GM12864 (cell line): Measurements from ENCODE around the gene SH3RF2.

ENCODE experiments used
- DNase-seq: peaks from one replicate; pipeline ENCODE4 v3.0.0-alpha.2; 2011; ENCODE audit warnings: low read depth
- H3K4me3 ChIP-seq: 2 replicates; pipeline ENCODE4 v1.5.1; 2011; ENCODE audit warnings: mild to moderate bottlenecking, low read depth, low read length, control low read depth
- CTCF ChIP-seq: IDR thresholded peaks from 2 replicates; pipeline ENCODE4 v1.5.1; 2011; ENCODE audit warnings: low read depth, mild to moderate bottlenecking, moderate library complexity, low read length, control low read depth, inconsistent platforms; ENCODE audit errors: missing control alignments

SH3RF2 gene

GRCh38 chr5:145969714-145970092 lies 33.3 kb downstream of the SH3RF2 start:
- no peak for DNase-seq
- no peak overlapping the region for H3K4me3 ChIP-seq
- TF ChIP-seq CTCF, result no peak

- no peak overlapping the region for H3K4me3 ChIP-seq
- DNase-seq, result no peak
- TF ChIP-seq CTCF, result no peak
These were observed 34.7 kb downstream of the SH3RF2 start for GRCh38 chr5:145971108-145971507.

GRCh38 chr5:145971701-145972100 lies 35.3 kb downstream of the SH3RF2 start:
- DNase-seq, result no peak
- TF ChIP-seq CTCF, result no peak
- H3K4me3 ChIP-seq, result no peak overlapping the region

GRCh38 chr5:145975001-145975360 lies 38.6 kb downstream of the SH3RF2 start:
- no peak for DNase-seq
- TF ChIP-seq CTCF, result no peak
- H3K4me3 ChIP-seq, result no peak overlapping the region

- no peak for DNase-seq
- no peak for TF ChIP-seq CTCF
These were observed 39.1 kb downstream of the SH3RF2 start for GRCh38 chr5:145975361-145976066.

GRCh38 chr5:145976431-145977155 lies 40.2 kb downstream of the SH3RF2 start:
- no peak for DNase-seq

More at GRCh38 chr5:145975361-145976066, 39.1 kb downstream of the SH3RF2 start:
- no peak overlapping the region for H3K4me3 ChIP-seq

More at GRCh38 chr5:145976431-145977155, 40.2 kb downstream of the SH3RF2 start:
- no peak overlapping the region for H3K4me3 ChIP-seq
- TF ChIP-seq CTCF, result no peak
